ENCODE measurements around the gene MLYCD. TPM values are rescaled to one million over a fixed set of nuclear protein-coding genes. Genes with fewer than 3 reads are reported as not detected.

MLYCD gene
- polyA plus RNA-seq, 1 donor from 2014 or later = 2.4 TPM

DNA sequence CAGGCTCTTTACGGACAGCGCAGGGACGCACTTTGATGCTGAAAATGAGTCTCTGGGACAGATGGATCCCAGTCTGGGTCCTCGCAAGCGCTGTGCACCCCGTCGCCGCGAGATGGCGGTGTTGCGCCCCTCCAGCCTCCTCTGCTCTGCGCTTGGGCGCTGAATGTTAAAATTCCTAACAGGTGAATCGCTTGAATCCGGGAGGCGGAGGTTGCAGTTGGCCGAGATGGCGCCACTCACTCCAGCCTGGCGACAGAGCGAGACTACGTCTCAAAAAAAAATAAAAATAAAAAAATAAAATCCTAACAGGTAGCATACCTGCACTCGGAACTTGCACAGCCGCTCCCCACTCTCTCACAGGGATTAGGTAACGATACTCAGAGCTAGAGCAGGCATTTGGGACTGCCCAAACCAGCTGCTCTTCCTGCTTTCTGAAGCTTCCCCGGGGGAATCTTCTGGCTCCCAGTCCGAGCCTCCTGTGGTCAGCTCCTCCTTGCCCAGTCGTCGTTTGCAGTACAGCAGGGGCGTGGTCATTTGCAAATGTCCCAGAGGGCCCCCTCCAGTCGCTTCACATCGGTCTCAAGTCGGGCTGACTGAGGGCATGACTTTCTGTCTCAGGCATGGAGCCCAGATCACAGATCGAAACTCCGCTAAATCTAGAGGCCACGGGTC lies 27.9 kb downstream of the MLYCD start:
- Histone ChIP-seq H2AFZ (ENCODE audit: low read depth, low read length) (no peak overlapping the region), H4K20me1 (ENCODE audit: insufficient read depth) (no peaks in the 10 kb centered on the region), H3K27ac (ENCODE audit: low read length) (no peak overlapping the region), H3K9ac (ENCODE audit: low read length) (no peak overlapping the region), H3K9me2 (ENCODE audit: insufficient read depth, low read length) (no peaks in the 10 kb centered on the region), H3F3A (ENCODE audit: insufficient read depth, low read length, poor library complexity, severe bottlenecking) (no peaks in the 10 kb centered on the region), H3K79me2 (replicated peaks; ENCODE audit: insufficient read depth, low read length) (no peaks in the 10 kb centered on the region), H3K4me3 (ENCODE audit: low read length) (peak overlapping the region; percentile 15), H3K27me3 (ENCODE audit: insufficient read depth, low read depth, low read length) (no peaks in the 10 kb centered on the region), H3K9me3 (ENCODE audit: low read length) (no peaks in the 10 kb centered on the region), H3K36me3 (ENCODE audit: insufficient read depth, low read length) (no peaks in the 10 kb centered on the region), H3K4me2 (ENCODE audit: low read length) (no peak overlapping the region)
- peak; percentile 81 for TF ChIP-seq RAD21 (conservative IDR thresholded peaks at IDR 0.05)
- TF ChIP-seq, protein P1, sequence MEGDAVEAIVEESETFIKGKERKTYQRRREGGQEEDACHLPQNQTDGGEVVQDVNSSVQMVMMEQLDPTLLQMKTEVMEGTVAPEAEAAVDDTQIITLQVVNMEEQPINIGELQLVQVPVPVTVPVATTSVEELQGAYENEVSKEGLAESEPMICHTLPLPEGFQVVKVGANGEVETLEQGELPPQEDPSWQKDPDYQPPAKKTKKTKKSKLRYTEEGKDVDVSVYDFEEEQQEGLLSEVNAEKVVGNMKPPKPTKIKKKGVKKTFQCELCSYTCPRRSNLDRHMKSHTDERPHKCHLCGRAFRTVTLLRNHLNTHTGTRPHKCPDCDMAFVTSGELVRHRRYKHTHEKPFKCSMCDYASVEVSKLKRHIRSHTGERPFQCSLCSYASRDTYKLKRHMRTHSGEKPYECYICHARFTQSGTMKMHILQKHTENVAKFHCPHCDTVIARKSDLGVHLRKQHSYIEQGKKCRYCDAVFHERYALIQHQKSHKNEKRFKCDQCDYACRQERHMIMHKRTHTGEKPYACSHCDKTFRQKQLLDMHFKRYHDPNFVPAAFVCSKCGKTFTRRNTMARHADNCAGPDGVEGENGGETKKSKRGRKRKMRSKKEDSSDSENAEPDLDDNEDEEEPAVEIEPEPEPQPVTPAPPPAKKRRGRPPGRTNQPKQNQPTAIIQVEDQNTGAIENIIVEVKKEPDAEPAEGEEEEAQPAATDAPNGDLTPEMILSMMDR (IDR thresholded peaks at IDR 0.05; ENCODE audit: poor library complexity, severe bottlenecking) = peak; percentile 95
- no peak for TF ChIP-seq POLR2AphosphoS5 (IDR thresholded peaks at IDR 0.05)
- TF ChIP-seq, protein P2, sequence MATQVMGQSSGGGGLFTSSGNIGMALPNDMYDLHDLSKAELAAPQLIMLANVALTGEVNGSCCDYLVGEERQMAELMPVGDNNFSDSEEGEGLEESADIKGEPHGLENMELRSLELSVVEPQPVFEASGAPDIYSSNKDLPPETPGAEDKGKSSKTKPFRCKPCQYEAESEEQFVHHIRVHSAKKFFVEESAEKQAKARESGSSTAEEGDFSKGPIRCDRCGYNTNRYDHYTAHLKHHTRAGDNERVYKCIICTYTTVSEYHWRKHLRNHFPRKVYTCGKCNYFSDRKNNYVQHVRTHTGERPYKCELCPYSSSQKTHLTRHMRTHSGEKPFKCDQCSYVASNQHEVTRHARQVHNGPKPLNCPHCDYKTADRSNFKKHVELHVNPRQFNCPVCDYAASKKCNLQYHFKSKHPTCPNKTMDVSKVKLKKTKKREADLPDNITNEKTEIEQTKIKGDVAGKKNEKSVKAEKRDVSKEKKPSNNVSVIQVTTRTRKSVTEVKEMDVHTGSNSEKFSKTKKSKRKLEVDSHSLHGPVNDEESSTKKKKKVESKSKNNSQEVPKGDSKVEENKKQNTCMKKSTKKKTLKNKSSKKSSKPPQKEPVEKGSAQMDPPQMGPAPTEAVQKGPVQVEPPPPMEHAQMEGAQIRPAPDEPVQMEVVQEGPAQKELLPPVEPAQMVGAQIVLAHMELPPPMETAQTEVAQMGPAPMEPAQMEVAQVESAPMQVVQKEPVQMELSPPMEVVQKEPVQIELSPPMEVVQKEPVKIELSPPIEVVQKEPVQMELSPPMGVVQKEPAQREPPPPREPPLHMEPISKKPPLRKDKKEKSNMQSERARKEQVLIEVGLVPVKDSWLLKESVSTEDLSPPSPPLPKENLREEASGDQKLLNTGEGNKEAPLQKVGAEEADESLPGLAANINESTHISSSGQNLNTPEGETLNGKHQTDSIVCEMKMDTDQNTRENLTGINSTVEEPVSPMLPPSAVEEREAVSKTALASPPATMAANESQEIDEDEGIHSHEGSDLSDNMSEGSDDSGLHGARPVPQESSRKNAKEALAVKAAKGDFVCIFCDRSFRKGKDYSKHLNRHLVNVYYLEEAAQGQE (IDR thresholded peaks at IDR 0.05; ENCODE audit: borderline replicate concordance) = no peak
- TF ChIP-seq SMC3 (conservative IDR thresholded peaks at IDR 0.05; ENCODE audit: poor library complexity) = peak; percentile 86
- TF ChIP-seq TAF1 (IDR thresholded peaks at IDR 0.05; ENCODE audit: low read depth) = no peak
- no peak for TF ChIP-seq EZH2 (IDR thresholded peaks at IDR 0.05; ENCODE audit: borderline replicate concordance, insufficient read depth, low read length, poor library complexity, severe bottlenecking)
- TF ChIP-seq EP300 (conservative IDR thresholded peaks at IDR 0.05; ENCODE audit: poor library complexity, severe bottlenecking) = no peak
- TF ChIP-seq MXI1 (conservative IDR thresholded peaks at IDR 0.05; ENCODE audit: poor library complexity, severe bottlenecking) = no peak

DNA sequence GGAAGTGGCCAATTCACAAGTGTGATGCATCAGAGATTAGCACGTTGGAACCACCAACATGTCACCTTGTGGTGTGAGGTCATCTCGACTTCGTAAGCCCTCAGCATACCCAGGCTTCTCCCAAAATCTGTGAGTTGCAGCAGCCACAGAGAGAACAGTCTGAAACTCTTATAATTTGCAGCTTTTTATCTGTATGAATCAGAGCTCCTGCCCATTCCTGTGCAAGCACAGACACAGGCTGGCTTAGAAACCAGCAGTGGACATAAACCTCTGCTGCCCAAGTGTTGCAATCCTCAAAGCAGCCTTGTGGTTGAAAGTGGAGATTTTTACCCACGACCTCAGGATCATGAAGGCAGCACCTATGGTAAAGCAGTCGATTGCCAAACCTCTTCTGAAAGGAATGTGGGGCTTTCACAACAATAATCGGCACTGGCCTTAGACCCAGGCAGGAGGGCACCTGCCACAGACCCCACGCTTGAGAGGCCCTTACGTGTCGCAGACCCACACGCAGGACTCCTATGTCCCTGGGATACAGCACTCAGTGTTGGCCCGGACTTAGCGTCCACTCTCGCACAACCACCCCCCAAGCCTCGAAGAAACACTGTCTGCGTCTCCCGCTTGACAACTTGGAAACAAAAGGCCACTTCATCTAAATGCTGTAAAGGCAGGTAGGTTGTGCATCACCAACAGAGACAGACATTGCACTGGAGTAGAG lies 29.6 kb downstream of the MLYCD start:
- no peak for TF ChIP-seq EP300 (conservative IDR thresholded peaks at IDR 0.05; ENCODE audit: poor library complexity, severe bottlenecking)
- no peak for TF ChIP-seq SMC3 (conservative IDR thresholded peaks at IDR 0.05; ENCODE audit: poor library complexity)
- TF ChIP-seq POLR2AphosphoS5 (IDR thresholded peaks at IDR 0.05) = no peak
- TF ChIP-seq, protein P1 (IDR thresholded peaks at IDR 0.05; ENCODE audit: poor library complexity, severe bottlenecking) = no peak
- TF ChIP-seq RAD21 (conservative IDR thresholded peaks at IDR 0.05) = no peak
- no peak for TF ChIP-seq MXI1 (conservative IDR thresholded peaks at IDR 0.05; ENCODE audit: poor library complexity, severe bottlenecking)
- TF ChIP-seq TAF1 (IDR thresholded peaks at IDR 0.05; ENCODE audit: low read depth) = no peak
- TF ChIP-seq, protein P2 (IDR thresholded peaks at IDR 0.05; ENCODE audit: borderline replicate concordance) = no peak
- H3K9me2 ChIP-seq (ENCODE audit: insufficient read depth, low read length) = no peaks in the 10 kb centered on the region
- H3F3A ChIP-seq (ENCODE audit: insufficient read depth, low read length, poor library complexity, severe bottlenecking) = no peaks in the 10 kb centered on the region
- H4K20me1 ChIP-seq (ENCODE audit: insufficient read depth) = no peaks in the 10 kb centered on the region
- H3K27me3 ChIP-seq (ENCODE audit: insufficient read depth, low read depth, low read length) = no peaks in the 10 kb centered on the region
- H3K4me3 ChIP-seq (ENCODE audit: low read length) = no peak overlapping the region
- no peak overlapping the region for H2AFZ ChIP-seq (ENCODE audit: low read depth, low read length)
- no peak overlapping the region for H3K4me2 ChIP-seq (ENCODE audit: low read length)
- H3K9ac ChIP-seq (ENCODE audit: low read length) = no peak overlapping the region
- no peaks in the 10 kb centered on the region for H3K79me2 ChIP-seq (replicated peaks; ENCODE audit: insufficient read depth, low read length)
- H3K27ac ChIP-seq (ENCODE audit: low read length) = no peak overlapping the region
- no peaks in the 10 kb centered on the region for H3K36me3 ChIP-seq (ENCODE audit: insufficient read depth, low read length)
- H3K9me3 ChIP-seq (ENCODE audit: low read length) = no peaks in the 10 kb centered on the region

Measured in neural cell (in vitro differentiated cells).